ENCODE results near the gene STK33.

The STK33 gene

GRCh38 chr11:8586805-8587204 is 7.2 kb downstream of the STK33 start:
- TF ChIP-seq, protein P1, sequence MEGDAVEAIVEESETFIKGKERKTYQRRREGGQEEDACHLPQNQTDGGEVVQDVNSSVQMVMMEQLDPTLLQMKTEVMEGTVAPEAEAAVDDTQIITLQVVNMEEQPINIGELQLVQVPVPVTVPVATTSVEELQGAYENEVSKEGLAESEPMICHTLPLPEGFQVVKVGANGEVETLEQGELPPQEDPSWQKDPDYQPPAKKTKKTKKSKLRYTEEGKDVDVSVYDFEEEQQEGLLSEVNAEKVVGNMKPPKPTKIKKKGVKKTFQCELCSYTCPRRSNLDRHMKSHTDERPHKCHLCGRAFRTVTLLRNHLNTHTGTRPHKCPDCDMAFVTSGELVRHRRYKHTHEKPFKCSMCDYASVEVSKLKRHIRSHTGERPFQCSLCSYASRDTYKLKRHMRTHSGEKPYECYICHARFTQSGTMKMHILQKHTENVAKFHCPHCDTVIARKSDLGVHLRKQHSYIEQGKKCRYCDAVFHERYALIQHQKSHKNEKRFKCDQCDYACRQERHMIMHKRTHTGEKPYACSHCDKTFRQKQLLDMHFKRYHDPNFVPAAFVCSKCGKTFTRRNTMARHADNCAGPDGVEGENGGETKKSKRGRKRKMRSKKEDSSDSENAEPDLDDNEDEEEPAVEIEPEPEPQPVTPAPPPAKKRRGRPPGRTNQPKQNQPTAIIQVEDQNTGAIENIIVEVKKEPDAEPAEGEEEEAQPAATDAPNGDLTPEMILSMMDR (conservative IDR thresholded peaks at IDR 0.05): no peak
- TF ChIP-seq ZFX (IDR thresholded peaks at IDR 0.05): no peak
- no peak overlapping the region for H3K27ac ChIP-seq

DNA sequence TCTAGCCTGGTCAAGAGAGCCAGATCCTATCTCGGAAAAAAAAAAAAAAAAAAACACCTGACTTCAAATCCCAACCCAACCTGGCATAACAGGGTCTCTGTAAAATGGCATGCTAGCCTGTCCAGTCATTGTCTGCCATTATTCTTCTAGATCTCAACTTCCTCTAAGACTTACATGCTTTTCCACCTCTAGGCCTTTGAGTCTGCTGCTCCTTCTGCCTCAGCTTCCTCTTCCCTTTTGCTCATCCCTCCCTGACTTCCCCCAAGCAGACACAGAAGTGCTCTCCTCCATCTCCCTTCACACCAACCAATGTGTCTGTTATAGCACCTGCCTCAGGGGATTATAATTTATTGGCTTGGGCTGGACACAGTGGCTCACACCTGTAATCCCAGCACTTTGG is 7.8 kb downstream of the STK33 start:
- TF ChIP-seq, protein P1 (conservative IDR thresholded peaks at IDR 0.05): no peak
- TF ChIP-seq ZFX (IDR thresholded peaks at IDR 0.05): no peak
- no peak overlapping the region for H3K27ac ChIP-seq

DNA sequence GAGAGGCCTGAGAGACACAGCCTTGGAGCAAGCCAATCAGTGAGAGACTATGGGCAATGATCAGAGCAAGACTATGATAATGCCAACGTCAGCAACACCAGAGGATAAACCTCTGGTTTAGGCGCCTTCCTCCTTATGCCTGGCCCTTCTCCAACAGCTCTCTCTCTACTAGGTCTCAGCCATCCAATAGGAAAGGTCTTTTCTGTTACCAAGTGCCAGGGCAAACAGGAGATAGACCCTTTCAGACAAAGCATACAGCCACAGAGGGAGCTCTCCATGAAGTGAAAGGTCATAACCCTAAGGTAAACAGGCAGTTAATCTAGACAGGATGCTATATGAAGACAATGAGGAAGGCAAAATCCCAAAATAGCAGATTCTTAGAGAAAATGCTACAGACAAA is 9.5 kb downstream of the STK33 start:
- H3K27ac ChIP-seq: no peak overlapping the region
- TF ChIP-seq, protein P1 (conservative IDR thresholded peaks at IDR 0.05): no peak
- TF ChIP-seq ZFX (IDR thresholded peaks at IDR 0.05): no peak

DNA sequence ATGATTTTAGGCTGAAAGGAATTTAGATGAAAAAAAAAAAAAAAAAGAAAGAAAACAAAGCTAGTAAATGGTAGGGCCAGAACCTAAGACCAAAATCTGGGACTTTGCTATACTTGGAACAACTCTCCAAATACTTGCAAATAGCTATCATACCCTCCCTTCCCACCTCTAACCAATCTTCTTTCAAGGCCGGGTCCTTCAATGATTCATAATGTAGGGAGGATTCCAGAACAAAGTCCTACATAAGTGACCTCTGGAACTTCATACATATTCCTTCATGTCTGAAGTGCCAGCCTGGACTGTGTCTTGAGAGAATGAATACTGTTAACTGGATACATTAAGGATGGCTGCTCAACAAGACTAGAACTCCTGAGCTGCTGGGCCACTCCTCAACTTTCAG is 9.9 kb downstream of the STK33 start:
- TF ChIP-seq ZFX (IDR thresholded peaks at IDR 0.05): no peak
- TF ChIP-seq, protein P1 (conservative IDR thresholded peaks at IDR 0.05): no peak
- no peak overlapping the region for H3K27ac ChIP-seq

DNA sequence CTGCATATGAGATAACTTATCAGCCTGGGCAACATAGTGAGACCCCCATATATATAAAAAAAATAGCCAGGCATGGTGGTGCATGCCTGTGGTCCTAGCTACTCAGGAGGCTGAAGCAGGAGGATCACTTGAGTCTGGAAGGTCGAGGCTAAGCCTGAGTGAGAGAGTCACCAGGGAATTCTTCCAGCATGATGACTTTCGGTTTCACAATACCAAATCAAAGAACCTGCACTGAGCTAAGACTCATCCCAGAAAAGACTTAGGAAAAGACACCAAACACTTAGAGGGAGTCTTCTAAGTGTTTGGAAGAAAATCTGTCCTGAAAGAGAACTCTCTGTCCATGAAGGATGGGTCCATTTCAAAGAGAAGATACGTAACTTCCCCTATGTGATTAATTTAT is 12.7 kb downstream of the STK33 start:
- H3K27ac ChIP-seq: no peak overlapping the region
- no peak for TF ChIP-seq ZFX (IDR thresholded peaks at IDR 0.05)
- TF ChIP-seq, protein P1 (conservative IDR thresholded peaks at IDR 0.05): no peak

DNA sequence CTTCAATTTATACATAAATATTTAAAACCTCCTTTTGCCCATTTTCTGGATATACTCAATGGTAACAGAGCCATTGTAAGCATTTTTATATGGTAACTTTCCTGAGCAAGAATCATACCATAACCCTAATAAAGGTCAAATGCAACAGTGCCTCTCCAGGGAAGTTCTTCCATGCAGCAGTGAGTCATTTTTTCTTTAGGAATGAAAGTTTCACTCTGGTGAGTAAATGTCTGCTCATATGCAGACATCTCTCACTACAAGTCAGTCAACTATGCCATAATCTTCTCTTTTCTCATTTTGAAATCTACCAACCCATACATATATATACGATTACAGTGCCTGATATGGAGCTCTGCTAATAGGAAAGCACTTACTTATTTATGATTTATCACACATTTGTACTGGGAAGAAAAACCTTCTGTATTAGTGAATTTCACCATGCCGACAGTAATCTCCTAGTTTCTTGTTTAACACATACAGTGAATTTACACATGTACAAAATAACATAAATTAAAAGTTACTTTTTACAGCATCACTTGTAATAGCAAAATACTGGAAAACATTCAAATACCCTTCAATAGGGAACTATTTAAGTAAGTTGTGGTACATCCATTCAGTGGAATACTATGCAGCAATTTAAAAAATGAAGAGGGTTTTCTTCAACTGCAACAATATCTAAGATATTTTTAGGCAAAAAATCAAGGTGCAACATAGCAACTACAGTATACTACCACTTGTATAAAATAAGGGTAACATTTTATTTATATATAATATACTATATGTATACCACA is 16.0 kb downstream of the STK33 start:
- TF ChIP-seq, protein P1 (conservative IDR thresholded peaks at IDR 0.05): no peak

DNA sequence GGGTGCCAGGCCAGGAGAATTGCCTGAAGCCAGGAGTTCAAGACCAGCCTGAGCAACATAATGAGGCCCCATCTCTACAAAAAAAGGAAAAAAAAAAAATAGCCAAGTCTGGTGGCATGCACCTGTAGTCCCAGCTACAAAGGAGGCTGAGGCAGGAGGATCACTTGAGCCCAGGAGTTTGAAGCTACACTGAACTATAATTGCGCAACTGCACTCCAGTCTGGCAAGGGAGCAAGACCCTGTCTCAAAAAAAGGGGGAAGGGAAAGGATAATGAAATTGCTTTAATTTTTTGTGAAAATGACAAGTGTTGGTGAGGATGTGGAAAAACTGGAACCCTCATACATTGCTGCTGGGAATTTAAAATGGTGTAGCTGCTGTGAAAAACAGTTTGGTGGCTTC is 19.2 kb downstream of the STK33 start:
- H3K27ac ChIP-seq: no peak overlapping the region
- no peak for TF ChIP-seq ZFX (IDR thresholded peaks at IDR 0.05)
- TF ChIP-seq, protein P1 (conservative IDR thresholded peaks at IDR 0.05): no peak

More for the DNA sequence above, 16.0 kb downstream of the STK33 start:
- no peak overlapping the region for H3K27ac ChIP-seq

All from C4-2B (cell line).